ENCODE measurements around the gene GBE1.
"Not testable (repeated sequence)": the region's sequence is repeated elsewhere in the genome, so short reads cannot be mapped to it uniquely, and the experiment has no call there.

The GBE1 gene

GRCh38 chr3:81758771-81759170 lies 2.7 kb downstream of the GBE1 start:
- in situ Hi-C loops (cut with MboI; ENCODE audit: low pct_unique_long_range_greater_than_20kb, low sequenced_read_pairs); DNase-seq: not testable (repeated sequence)

- in situ Hi-C loops (cut with MboI; ENCODE audit: low pct_unique_long_range_greater_than_20kb, low sequenced_read_pairs) = no loop called here
Measured at GRCh38 chr3:81758275-81758674, 3.2 kb downstream of the GBE1 start.

GRCh38 chr3:81753416-81754027 lies 7.9 kb downstream of the GBE1 start:
- DNase-seq = no peak
- in situ Hi-C loops (cut with MboI; ENCODE audit: low pct_unique_long_range_greater_than_20kb, low sequenced_read_pairs) = no loop called here

More at GRCh38 chr3:81758275-81758674, 3.2 kb downstream of the GBE1 start:
- DNase-seq = no peak

GRCh38 chr3:81752604-81753003 lies 8.8 kb downstream of the GBE1 start:
- no peak for DNase-seq
- in situ Hi-C loops (cut with MboI; ENCODE audit: low pct_unique_long_range_greater_than_20kb, low sequenced_read_pairs) = no loop called here

- in situ Hi-C loops (cut with MboI; ENCODE audit: low pct_unique_long_range_greater_than_20kb, low sequenced_read_pairs) = no loop called here
Measured at GRCh38 chr3:81749265-81749664, 12.2 kb downstream of the GBE1 start.

GRCh38 chr3:81747280-81747679 lies 14.2 kb downstream of the GBE1 start:
- in situ Hi-C loops (cut with MboI; ENCODE audit: low pct_unique_long_range_greater_than_20kb, low sequenced_read_pairs); DNase-seq: not testable (repeated sequence)

More at GRCh38 chr3:81749265-81749664, 12.2 kb downstream of the GBE1 start:
- DNase-seq = no peak

- in situ Hi-C loops (cut with MboI; ENCODE audit: low pct_unique_long_range_greater_than_20kb, low sequenced_read_pairs) = no loop called here
- no peak for DNase-seq
Measured at GRCh38 chr3:81744366-81744765, 17.1 kb downstream of the GBE1 start.

GRCh38 chr3:81743096-81744025 lies 18.1 kb downstream of the GBE1 start:
- no peak for DNase-seq
- in situ Hi-C loops (cut with MboI; ENCODE audit: low pct_unique_long_range_greater_than_20kb, low sequenced_read_pairs) = no loop called here

GRCh38 chr3:81742581-81742980 lies 18.9 kb downstream of the GBE1 start:
- in situ Hi-C loops (cut with MboI; ENCODE audit: low pct_unique_long_range_greater_than_20kb, low sequenced_read_pairs) = no loop called here
- no peak for DNase-seq

- in situ Hi-C loops (cut with MboI; ENCODE audit: low pct_unique_long_range_greater_than_20kb, low sequenced_read_pairs) = no loop called here
- no peak for DNase-seq
Measured at GRCh38 chr3:81741216-81741615, 20.2 kb downstream of the GBE1 start.

- no peak for DNase-seq
- in situ Hi-C loops (cut with MboI; ENCODE audit: low pct_unique_long_range_greater_than_20kb, low sequenced_read_pairs) = no loop called here
Measured at GRCh38 chr3:81740731-81741130, 20.7 kb downstream of the GBE1 start.

GRCh38 chr3:81735334-81735733 lies 26.1 kb downstream of the GBE1 start:
- in situ Hi-C loops (cut with MboI; ENCODE audit: low pct_unique_long_range_greater_than_20kb, low sequenced_read_pairs) = no loop called here
- DNase-seq = no peak

GRCh38 chr3:81734742-81735141 lies 26.7 kb downstream of the GBE1 start:
- no peak for DNase-seq
- in situ Hi-C loops (cut with MboI; ENCODE audit: low pct_unique_long_range_greater_than_20kb, low sequenced_read_pairs) = no loop called here

GRCh38 chr3:81732642-81733041 lies 28.8 kb downstream of the GBE1 start:
- DNase-seq = no peak
- in situ Hi-C loops (cut with MboI; ENCODE audit: low pct_unique_long_range_greater_than_20kb, low sequenced_read_pairs) = no loop called here

- DNase-seq = no peak
- in situ Hi-C loops (cut with MboI; ENCODE audit: low pct_unique_long_range_greater_than_20kb, low sequenced_read_pairs) = no loop called here
Measured at GRCh38 chr3:81728766-81729544, 32.5 kb downstream of the GBE1 start.

- no peak for DNase-seq
- in situ Hi-C loops (cut with MboI; ENCODE audit: low pct_unique_long_range_greater_than_20kb, low sequenced_read_pairs) = no loop called here
Measured at GRCh38 chr3:81726735-81727134, 34.7 kb downstream of the GBE1 start.

GRCh38 chr3:81726132-81726531 lies 35.3 kb downstream of the GBE1 start:
- DNase-seq = no peak
- in situ Hi-C loops (cut with MboI; ENCODE audit: low pct_unique_long_range_greater_than_20kb, low sequenced_read_pairs) = no loop called here

- in situ Hi-C loops (cut with MboI; ENCODE audit: low pct_unique_long_range_greater_than_20kb, low sequenced_read_pairs) = no loop called here
- DNase-seq = peak; percentile 24
Measured at GRCh38 chr3:81723732-81724313, 37.6 kb downstream of the GBE1 start.

- DNase-seq = no peak
- in situ Hi-C loops (cut with MboI; ENCODE audit: low pct_unique_long_range_greater_than_20kb, low sequenced_read_pairs) = no loop called here
Measured at GRCh38 chr3:81718311-81718710, 43.1 kb downstream of the GBE1 start.
